A673 (cell line): ENCODE results near the gene RNF157.

Experiments
- EZH2 ChIP-seq: fragments of 200-600 bp; sonication (generic); IDR thresholded peaks from 2 replicates; pipeline ENCODE4 v1.6.1; 2017; ENCODE audit warnings: borderline replicate concordance, low read depth, mild to moderate bottlenecking, mixed read lengths, antibody characterized with exemption, low read length; ENCODE audit not compliant: poor library complexity, severe bottlenecking
- TF ChIP-seq, protein P1 (sequence below): fragments of 300-800, 200-600 bp; sonication (generic); conservative IDR thresholded peaks from 2 replicates; pipeline ENCODE4 v1.5.1; 2017; ENCODE audit warnings: low read depth, mild to moderate bottlenecking, antibody characterized with exemption, low read length, moderate library complexity, mixed read lengths

DNA sequence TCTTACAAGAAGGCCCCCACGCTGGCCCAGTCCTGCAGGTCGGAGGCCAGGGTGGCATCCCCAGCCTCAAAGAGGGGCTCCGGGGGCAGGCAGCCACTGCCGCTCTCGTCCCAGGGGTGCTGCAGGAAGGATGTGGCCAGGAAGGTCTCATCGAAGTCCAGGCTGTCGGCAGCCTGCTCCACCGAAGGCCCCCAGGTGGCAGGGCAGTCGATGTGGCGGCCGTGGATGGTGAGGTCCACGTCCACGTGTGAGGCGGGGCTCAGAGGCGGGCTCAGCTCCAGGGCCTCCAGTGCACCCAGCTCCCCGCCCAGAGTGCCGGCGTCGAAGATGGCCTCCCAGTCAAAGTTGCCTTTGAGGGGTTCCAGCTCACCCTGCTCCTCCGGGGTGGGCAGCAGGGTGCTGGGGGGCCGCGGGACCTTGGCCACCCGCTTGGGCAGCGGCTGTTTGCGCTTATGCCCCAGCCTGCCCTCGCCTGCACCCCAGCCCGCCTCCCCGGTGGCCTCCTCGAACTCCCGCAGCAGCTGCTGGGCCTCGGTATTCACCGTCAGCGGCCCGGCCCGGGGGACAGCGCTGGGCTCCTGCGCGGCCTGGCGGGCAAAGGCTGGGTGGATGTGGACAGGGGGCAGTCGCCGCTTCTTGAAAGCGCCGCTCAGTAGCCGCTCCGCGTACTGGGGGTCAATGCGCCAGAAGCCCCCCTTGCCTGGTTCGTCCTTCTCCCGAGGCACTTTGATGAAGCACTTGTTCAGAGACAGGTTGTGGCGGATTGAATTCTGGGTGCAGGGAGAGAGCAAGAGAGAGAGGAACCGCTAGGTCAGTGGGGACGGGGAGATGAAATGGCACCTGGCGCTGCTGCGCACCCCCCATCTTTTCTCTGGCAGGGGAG is 102.7 kb downstream of the RNF157 start:
- TF ChIP-seq, protein P1, sequence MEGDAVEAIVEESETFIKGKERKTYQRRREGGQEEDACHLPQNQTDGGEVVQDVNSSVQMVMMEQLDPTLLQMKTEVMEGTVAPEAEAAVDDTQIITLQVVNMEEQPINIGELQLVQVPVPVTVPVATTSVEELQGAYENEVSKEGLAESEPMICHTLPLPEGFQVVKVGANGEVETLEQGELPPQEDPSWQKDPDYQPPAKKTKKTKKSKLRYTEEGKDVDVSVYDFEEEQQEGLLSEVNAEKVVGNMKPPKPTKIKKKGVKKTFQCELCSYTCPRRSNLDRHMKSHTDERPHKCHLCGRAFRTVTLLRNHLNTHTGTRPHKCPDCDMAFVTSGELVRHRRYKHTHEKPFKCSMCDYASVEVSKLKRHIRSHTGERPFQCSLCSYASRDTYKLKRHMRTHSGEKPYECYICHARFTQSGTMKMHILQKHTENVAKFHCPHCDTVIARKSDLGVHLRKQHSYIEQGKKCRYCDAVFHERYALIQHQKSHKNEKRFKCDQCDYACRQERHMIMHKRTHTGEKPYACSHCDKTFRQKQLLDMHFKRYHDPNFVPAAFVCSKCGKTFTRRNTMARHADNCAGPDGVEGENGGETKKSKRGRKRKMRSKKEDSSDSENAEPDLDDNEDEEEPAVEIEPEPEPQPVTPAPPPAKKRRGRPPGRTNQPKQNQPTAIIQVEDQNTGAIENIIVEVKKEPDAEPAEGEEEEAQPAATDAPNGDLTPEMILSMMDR: no peak
- no peak for TF ChIP-seq EZH2
